Neural progenitor cell (in vitro differentiated cells): Measurements from ENCODE around the gene SLC6A5.

Source experiments
- EZH2 ChIP-seq: fragments of 200-600 bp; sonication (generic); IDR thresholded peaks from 2 replicates; pipeline ENCODE4 v1.6.1; 2017; ENCODE audit warnings: antibody characterized with exemption, mild to moderate bottlenecking, moderate library complexity
- EZH2phosphoT487 ChIP-seq: fragments of 200-600 bp; sonication (generic); IDR thresholded peaks from 2 replicates; pipeline ENCODE4 v1.6.1; 2017; ENCODE audit warnings: antibody characterized with exemption
- TF ChIP-seq, protein P1 (sequence below): fragments of 200-600 bp; sonication (generic); IDR thresholded peaks from 2 replicates; pipeline ENCODE4 v1.5.1; 2017; ENCODE audit warnings: antibody characterized with exemption, mild to moderate bottlenecking

GRCh38 chr11:20595101-20595500, 4.3 kb upstream of the SLC6A5 start:
- TF ChIP-seq, protein P1, sequence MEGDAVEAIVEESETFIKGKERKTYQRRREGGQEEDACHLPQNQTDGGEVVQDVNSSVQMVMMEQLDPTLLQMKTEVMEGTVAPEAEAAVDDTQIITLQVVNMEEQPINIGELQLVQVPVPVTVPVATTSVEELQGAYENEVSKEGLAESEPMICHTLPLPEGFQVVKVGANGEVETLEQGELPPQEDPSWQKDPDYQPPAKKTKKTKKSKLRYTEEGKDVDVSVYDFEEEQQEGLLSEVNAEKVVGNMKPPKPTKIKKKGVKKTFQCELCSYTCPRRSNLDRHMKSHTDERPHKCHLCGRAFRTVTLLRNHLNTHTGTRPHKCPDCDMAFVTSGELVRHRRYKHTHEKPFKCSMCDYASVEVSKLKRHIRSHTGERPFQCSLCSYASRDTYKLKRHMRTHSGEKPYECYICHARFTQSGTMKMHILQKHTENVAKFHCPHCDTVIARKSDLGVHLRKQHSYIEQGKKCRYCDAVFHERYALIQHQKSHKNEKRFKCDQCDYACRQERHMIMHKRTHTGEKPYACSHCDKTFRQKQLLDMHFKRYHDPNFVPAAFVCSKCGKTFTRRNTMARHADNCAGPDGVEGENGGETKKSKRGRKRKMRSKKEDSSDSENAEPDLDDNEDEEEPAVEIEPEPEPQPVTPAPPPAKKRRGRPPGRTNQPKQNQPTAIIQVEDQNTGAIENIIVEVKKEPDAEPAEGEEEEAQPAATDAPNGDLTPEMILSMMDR = no peak
- no peak for TF ChIP-seq EZH2
- TF ChIP-seq EZH2phosphoT487 = no peak
